Esophagus squamous epithelium (tissue), 4 donors: ENCODE data around the gene DIDO1.

Experiments
- CTCF ChIP-seq, 6 experiments: fragments of 450-650 bp in 4 of 6; fragments of 200-600 bp in 2 of 6; sonication (generic) in 2 of 6; IDR thresholded peaks; one replicate each; pipeline ENCODE4 v1.5.1; 2016 to 2019; ENCODE audit warnings: antibody characterized with exemption in 6 of 6, mild to moderate bottlenecking in 4 of 6, moderate library complexity in 4 of 6
- POLR2A ChIP-seq, 4 donors: fragments of 450-650 bp; IDR thresholded peaks; one replicate each; pipeline ENCODE4 v1.6.1; 2017; ENCODE audit warnings: antibody characterized with exemption in 4 of 4, mild to moderate bottlenecking in 4 of 4, moderate library complexity in 3 of 4

GRCh38 chr20:62876501-62876901, 49.8 kb downstream of the DIDO1 start:
- TF ChIP-seq POLR2A (IDR thresholded peaks at IDR 0.05) (no peak), CTCF (IDR thresholded peaks at IDR 0.05) (no peak)
